Mammary epithelial cell (primary cell): ENCODE results near the gene DNAH1.

Experiments used
- CTCF ChIP-seq, 2 donors: IDR thresholded peaks in 1 of 2; conservative IDR thresholded peaks in 1 of 2; 2 replicates each; pipeline ENCODE4 v1.5.1; 2011 to 2012; ENCODE audit warnings: inconsistent platforms in 2 of 2, low read length in 2 of 2, mild to moderate bottlenecking in 2 of 2, control low read depth in 1 of 2, low read depth in 1 of 2; ENCODE audit not compliant: insufficient read depth in 1 of 2; ENCODE audit errors: extremely low read depth in 1 of 2
- EZH2 ChIP-seq: IDR thresholded peaks from 2 replicates; pipeline ENCODE4 v1.6.1; 2012; ENCODE audit warnings: low read length, inconsistent platforms, borderline replicate concordance

DNA sequence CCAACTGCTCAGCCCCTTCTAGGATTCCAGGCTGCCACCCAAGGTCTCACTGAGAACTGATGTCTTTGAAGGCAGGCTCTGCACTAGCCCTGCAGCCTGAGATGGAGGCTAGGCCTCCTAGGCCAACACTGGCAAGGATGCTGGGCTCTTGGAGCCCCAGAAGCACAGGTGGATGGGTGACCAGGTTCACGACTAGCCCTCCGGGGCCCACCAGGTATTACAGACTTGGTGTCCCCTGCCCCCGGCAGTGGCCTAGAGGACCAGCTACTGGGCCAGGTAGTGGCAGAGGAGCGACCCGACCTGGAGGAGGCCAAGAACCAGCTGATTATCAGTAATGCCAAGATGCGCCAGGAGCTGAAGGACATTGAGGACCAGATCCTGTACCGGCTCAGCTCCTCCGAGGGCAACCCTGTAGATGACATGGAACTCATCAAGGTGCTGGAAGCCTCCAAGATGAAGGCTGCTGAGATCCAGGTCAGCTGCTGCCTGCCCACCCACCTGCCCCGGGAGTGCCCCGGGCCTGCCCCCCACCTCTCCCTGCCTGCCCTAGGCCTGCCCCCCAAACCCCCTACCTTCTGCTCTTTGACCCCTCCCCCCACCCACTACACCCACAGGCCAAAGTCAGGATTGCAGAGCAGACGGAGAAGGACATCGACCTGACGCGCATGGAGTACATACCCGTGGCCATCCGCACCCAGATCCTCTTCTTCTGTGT lies 76.3 kb downstream of the DNAH1 start:
- TF ChIP-seq CTCF (conservative IDR thresholded peaks at IDR 0.05 in 1 of 2, IDR thresholded peaks at IDR 0.05 in 1 of 2; ENCODE audit: extremely low read depth in 1 of 2, insufficient read depth in 1 of 2, low read depth in 1 of 2, low read length in 2 of 2) (no peak), EZH2 (no peak)
